Measurements from ENCODE around the gene PALM.

DNA sequence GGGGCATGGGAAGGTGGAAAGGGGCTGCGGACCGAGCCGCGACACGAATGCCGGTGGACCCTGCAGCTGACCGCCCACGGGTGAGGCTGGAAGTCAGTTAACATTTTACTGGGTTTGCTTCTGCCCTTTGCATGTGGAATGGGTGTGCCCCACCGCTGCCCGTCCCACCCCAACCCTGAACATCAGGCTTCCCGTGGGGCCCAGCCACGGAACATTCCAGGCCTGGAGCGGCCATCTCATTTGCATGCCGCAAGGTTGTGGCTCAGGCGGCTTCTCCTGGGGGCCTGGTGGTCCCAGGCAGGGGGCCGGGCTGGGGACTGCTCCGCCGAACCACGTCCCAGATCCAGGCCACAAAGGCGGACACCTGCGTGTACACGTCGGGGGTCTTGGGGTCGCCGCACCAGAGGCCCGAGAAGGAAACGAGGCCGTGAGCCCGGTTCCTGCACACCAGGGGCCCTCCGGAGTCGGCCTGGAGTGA lies 23.2 kb upstream of the PALM start:
- TF ChIP-seq BACH2 (CRISPR knock-in tag; IDR thresholded peaks at IDR 0.05; ENCODE audit: borderline replicate concordance), result no peak
- TF ChIP-seq, protein P1, sequence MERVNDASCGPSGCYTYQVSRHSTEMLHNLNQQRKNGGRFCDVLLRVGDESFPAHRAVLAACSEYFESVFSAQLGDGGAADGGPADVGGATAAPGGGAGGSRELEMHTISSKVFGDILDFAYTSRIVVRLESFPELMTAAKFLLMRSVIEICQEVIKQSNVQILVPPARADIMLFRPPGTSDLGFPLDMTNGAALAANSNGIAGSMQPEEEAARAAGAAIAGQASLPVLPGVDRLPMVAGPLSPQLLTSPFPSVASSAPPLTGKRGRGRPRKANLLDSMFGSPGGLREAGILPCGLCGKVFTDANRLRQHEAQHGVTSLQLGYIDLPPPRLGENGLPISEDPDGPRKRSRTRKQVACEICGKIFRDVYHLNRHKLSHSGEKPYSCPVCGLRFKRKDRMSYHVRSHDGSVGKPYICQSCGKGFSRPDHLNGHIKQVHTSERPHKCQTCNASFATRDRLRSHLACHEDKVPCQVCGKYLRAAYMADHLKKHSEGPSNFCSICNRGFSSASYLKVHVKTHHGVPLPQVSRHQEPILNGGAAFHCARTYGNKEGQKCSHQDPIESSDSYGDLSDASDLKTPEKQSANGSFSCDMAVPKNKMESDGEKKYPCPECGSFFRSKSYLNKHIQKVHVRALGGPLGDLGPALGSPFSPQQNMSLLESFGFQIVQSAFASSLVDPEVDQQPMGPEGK (CRISPR knock-in tag; IDR thresholded peaks at IDR 0.05; ENCODE audit: borderline replicate concordance), result no peak
- TF ChIP-seq, protein P2, sequence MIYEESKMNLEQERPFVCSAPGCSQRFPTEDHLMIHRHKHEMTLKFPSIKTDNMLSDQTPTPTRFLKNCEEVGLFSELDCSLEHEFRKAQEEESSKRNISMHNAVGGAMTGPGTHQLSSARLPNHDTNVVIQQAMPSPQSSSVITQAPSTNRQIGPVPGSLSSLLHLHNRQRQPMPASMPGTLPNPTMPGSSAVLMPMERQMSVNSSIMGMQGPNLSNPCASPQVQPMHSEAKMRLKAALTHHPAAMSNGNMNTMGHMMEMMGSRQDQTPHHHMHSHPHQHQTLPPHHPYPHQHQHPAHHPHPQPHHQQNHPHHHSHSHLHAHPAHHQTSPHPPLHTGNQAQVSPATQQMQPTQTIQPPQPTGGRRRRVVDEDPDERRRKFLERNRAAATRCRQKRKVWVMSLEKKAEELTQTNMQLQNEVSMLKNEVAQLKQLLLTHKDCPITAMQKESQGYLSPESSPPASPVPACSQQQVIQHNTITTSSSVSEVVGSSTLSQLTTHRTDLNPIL (CRISPR knock-in tag; IDR thresholded peaks at IDR 0.05; ENCODE audit: low read depth), result no peak
- TF ChIP-seq TOX (CRISPR knock-in tag; IDR thresholded peaks at IDR 0.05; ENCODE audit: borderline replicate concordance), result no peak
- TF ChIP-seq ARNTL (CRISPR knock-in tag; IDR thresholded peaks at IDR 0.05; ENCODE audit: borderline replicate concordance, low read depth), result no peak
- TF ChIP-seq ISL1 (CRISPR knock-in tag; IDR thresholded peaks at IDR 0.05), result no peak
- TF ChIP-seq ZFP30 (CRISPR knock-in tag; IDR thresholded peaks at IDR 0.05), result no peak
- TF ChIP-seq OSR1 (CRISPR knock-in tag; IDR thresholded peaks at IDR 0.05), result no peak
- TF ChIP-seq ZFP3 (CRISPR knock-in tag; IDR thresholded peaks at IDR 0.05), result no peak

Data from SK-N-SH treated with all-trans-retinoic acid at 6 μM for 48 hours (cell line).